ENCODE results near the gene IFI27L1.

DNA sequence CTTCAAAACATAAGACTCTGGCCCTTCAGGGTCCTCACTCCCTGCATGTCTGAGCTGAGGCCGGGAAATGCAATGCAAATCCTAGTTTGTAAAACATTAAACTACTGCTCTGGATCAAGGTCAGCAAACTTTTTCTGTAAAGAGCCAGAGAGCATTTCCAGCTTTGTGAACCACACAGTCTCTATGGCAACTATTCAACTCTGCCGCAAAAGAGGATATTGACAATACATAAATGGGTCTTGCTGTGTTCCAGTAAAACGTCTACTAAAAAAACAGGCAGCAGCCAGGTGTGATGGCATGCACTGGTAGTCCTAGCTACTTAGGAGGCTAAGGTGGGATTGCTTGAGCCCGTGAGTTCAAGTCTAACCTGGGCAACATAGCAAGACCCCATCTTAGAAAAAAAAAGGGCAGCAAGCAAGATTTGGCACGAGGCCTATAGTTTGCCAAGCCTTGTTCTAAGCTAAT is 22.4 kb upstream of the IFI27L1 start:
- TF ChIP-seq, protein P1, sequence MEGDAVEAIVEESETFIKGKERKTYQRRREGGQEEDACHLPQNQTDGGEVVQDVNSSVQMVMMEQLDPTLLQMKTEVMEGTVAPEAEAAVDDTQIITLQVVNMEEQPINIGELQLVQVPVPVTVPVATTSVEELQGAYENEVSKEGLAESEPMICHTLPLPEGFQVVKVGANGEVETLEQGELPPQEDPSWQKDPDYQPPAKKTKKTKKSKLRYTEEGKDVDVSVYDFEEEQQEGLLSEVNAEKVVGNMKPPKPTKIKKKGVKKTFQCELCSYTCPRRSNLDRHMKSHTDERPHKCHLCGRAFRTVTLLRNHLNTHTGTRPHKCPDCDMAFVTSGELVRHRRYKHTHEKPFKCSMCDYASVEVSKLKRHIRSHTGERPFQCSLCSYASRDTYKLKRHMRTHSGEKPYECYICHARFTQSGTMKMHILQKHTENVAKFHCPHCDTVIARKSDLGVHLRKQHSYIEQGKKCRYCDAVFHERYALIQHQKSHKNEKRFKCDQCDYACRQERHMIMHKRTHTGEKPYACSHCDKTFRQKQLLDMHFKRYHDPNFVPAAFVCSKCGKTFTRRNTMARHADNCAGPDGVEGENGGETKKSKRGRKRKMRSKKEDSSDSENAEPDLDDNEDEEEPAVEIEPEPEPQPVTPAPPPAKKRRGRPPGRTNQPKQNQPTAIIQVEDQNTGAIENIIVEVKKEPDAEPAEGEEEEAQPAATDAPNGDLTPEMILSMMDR (conservative IDR thresholded peaks at IDR 0.05; ENCODE audit: low read length): no peak
- no peak for TF ChIP-seq EZH2phosphoT487 (IDR thresholded peaks at IDR 0.05; ENCODE audit: borderline replicate concordance)

Data from Loucy (cell line).